Inferior parietal cortex (tissue), 1 donor: ENCODE measurements around the gene PFN3.
"Not testable (repeated sequence)": the region's sequence is repeated elsewhere in the genome, so short reads cannot be mapped to it uniquely, and the experiment has no call there.

Source experiments
- DNase-seq: peaks from one replicate; pipeline ENCODE4 v3.0.0-alpha.2; 2016; ENCODE audit errors: extremely low spot score

PFN3 gene

GRCh38 chr5:177360740-177361139 lies 39.7 kb downstream of the PFN3 start:
- DNase-seq = not testable (repeated sequence)

- no peak for DNase-seq
Measured at GRCh38 chr5:177359860-177360259, 40.6 kb downstream of the PFN3 start.

- DNase-seq = no peak
Measured at GRCh38 chr5:177359451-177359851, 41.0 kb downstream of the PFN3 start.

- DNase-seq = no peak
Measured at GRCh38 chr5:177358370-177358819, 42.1 kb downstream of the PFN3 start.

- DNase-seq = no peak
Measured at GRCh38 chr5:177357459-177358351, 42.8 kb downstream of the PFN3 start, which contains the start of gene RGS14. Gene RGS14, plus strand, starts transcription at chr5:177357924. Its CDS starts 101 bp downstream, at chr5:177358025.

- no peak for DNase-seq
Measured at GRCh38 chr5:177357146-177357458, 43.4 kb downstream of the PFN3 start.

GRCh38 chr5:177356746-177357145 lies 43.7 kb downstream of the PFN3 start:
- DNase-seq = no peak

GRCh38 chr5:177355868-177356168 lies 44.6 kb downstream of the PFN3 start:
- DNase-seq = no peak

- DNase-seq = no peak
Measured at GRCh38 chr5:177355162-177355867, 45.1 kb downstream of the PFN3 start.

- DNase-seq = no peak
Measured at GRCh38 chr5:177354711-177355110, 45.8 kb downstream of the PFN3 start.

- no peak for DNase-seq
Measured at GRCh38 chr5:177354256-177354655, 46.2 kb downstream of the PFN3 start.

GRCh38 chr5:177353093-177353492 lies 47.4 kb downstream of the PFN3 start:
- DNase-seq = no peak

GRCh38 chr5:177351392-177352329 lies 48.8 kb downstream of the PFN3 start, which contains the start of gene LMAN2:
Gene LMAN2, minus strand, starts transcription at chr5:177351668. Its CDS starts 21 bp downstream, at chr5:177351647.
- peak; percentile 99 for DNase-seq

GRCh38 chr5:177350776-177351391 lies 49.6 kb downstream of the PFN3 start:
- DNase-seq = no peak
